Right cardiac atrium (tissue), 5 donors: Measurements from ENCODE around the gene MTUS2. TPM values are rescaled to one million over a fixed set of nuclear protein-coding genes. Genes with fewer than 3 reads are reported as not detected.

Experiments used
- ATAC-seq, 2 donors: fragments of 200-7000 bp; cut with Tn5 transposase; one replicate each; pipeline versions ENCODE4 v1.8.0 to v1.9.1; 2020; ENCODE audit warnings: moderate library complexity in 2 of 2, mild to moderate bottlenecking in 1 of 2
- DNase-seq, 3 donors: peaks; one replicate each; pipeline ENCODE4 v3.0.0-alpha.2; 2020
- H3K27ac ChIP-seq: one replicate; pipeline ENCODE4 v1.5.1; 2013; ENCODE audit warnings: mild to moderate bottlenecking, low read length, control low read depth, moderate library complexity
- H3K27me3 ChIP-seq: one replicate; pipeline ENCODE4 v1.6.1; 2013; ENCODE audit not compliant: control insufficient read depth, insufficient read depth
- H3K4me1 ChIP-seq: one replicate; pipeline ENCODE4 v1.6.1; 2013; ENCODE audit warnings: low read length; ENCODE audit not compliant: control insufficient read depth, insufficient read depth
- H3K4me3 ChIP-seq: one replicate; pipeline ENCODE4 v1.5.1; 2013; ENCODE audit warnings: low read length, control low read depth
- H3K9me3 ChIP-seq: one replicate; pipeline ENCODE4 v1.6.1; 2013; ENCODE audit warnings: low read length; ENCODE audit not compliant: control insufficient read depth
- WGBS: extraction: QIAGEN DNeasy Blood & Tissue Kit; methylation state at CpG from one replicate; pipeline ENCODE4 v1.1.7; 2013; 5-methylcytosine and 5-hydroxymethylcytosine counted together
- intact Hi-C, 4 donors: fragments of 100-400 bp; cut with DNase I; formaldehyde crosslinking; loops; one replicate each; pipeline versions ENCODE4 v1.11.0 to v1.14.0; 2022 to 2023
- polyA plus RNA-seq: library from polyadenylated mRNA; stranded (reverse); fragments of 200-250 nt; gene quantifications from one replicate; pipeline ENCODE4 v1.2.3, GENCODE V29; 2013
- total RNA-seq, 4 donors: library from RNA; stranded (reverse); fragmentation: NEBNext Ultra II Directional; extraction: Animal tissue kit (Norgen Biotek cat#: 25700); gene quantifications; one replicate each; pipeline ENCODE4 v1.2.1, GENCODE V29; 2021
- donor health status: healthy with polysubstance abuse.
- donor health status: DM: no; HTN: yes; CAD: no.
- donor health status: DM: no; HTN: no; CAD: no.
- donor health status: DM: no; HTN: yes; CAD: no; lungs with severe emphysema.
- donor health status: DM: yes; HTN: yes; CAD: no.

MTUS2 gene
- total and polyA plus RNA-seq, 5 donors = 25.9 to 139 (median 79.1) TPM

DNA sequence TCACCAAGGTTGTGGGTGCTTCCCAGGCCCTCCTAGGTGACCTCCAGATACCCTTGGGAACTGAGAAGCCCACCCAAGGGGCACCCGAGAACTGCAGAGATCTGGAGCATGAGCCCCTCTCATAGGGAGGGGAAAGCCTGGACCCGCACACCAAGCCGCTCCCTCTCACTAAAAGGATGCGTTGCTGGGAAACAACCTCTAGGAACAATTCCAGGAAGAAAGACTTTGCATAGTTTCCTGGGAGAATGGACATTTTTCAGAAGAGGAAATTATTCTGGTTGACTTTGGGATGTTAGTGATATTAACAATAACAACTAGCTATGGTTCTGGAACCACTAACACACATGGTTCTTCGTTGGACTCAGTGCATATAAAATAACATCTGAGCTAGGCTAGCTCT, 710.8 kb downstream of the MTUS2 start:
- no peaks in the 10 kb centered on the region for H3K4me1 ChIP-seq
- DNase-seq (no peak), ATAC-seq (no peak)
- H3K27me3 ChIP-seq = no peaks in the 10 kb centered on the region
- intact Hi-C loops = no loop called here
- H3K27ac ChIP-seq = no peak overlapping the region
- no peaks in the 10 kb centered on the region for H3K9me3 ChIP-seq
- 83% methylated on average over 5 of the region's 5 CpGs for WGBS
- H3K4me3 ChIP-seq = no peak overlapping the region

DNA sequence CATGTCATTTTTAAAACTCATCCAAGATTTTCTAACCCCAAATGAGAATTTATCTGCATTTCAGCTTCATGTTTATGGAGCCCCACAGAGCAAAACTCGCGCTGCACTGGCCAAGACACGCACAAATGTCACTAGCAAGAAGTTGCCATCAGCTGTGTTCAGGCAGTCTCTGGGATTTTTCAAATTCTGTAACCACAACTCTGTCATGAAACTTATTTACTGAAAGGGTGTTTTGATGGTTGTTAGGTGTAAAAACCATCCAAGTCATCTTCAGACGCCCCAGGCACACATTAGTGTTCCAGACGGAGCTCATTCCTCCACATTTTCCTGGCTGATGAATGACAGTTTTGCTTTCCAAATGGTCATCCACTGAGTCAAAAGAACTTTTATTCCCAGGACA, 712.0 kb downstream of the MTUS2 start:
- DNase-seq (no peak), ATAC-seq (no peak)
- no peak overlapping the region for H3K27ac ChIP-seq
- H3K4me3 ChIP-seq = no peak overlapping the region
- H3K27me3 ChIP-seq = no peaks in the 10 kb centered on the region
- 76% methylated on average over 5 of the region's 5 CpGs for WGBS
- no peaks in the 10 kb centered on the region for H3K4me1 ChIP-seq
- H3K9me3 ChIP-seq = no peaks in the 10 kb centered on the region
- intact Hi-C loops = no loop called here

DNA sequence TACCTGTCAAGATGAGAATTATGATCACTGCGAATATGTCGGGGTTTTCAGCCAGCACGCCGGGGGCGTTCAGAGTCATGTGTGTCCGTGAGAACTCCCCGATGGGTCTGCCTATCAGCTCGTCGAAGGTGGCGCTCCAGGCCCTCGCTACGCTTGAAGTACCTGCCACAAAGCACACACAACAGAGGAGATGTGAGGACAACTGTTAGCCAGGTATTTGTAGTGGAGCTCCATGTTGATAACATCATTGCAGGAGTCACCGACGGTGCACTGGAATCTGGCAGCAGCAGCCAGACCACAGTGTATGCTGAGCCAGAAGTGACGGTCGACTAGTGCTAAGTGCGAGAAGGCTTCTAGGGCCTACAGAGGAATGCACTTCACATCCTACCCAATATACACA, 712.7 kb downstream of the MTUS2 start:
- Histone ChIP-seq H3K27ac (no peak overlapping the region), H3K4me1 (no peaks in the 10 kb centered on the region), H3K9me3 (no peaks in the 10 kb centered on the region), H3K4me3 (no peak overlapping the region), H3K27me3 (no peaks in the 10 kb centered on the region)
- intact Hi-C loops = no loop called here
- WGBS = 86% methylated on average over 17 of the region's 17 CpGs
- ATAC-seq (no peak), DNase-seq (no peak)

- no peaks in the 10 kb centered on the region for H3K27me3 ChIP-seq
- H3K9me3 ChIP-seq = no peaks in the 10 kb centered on the region
- ATAC-seq (no peak), DNase-seq (no peak)
- no peak overlapping the region for H3K27ac ChIP-seq
- no peaks in the 10 kb centered on the region for H3K4me1 ChIP-seq
- WGBS = 94% methylated on average over 4 of the region's 4 CpGs
- H3K4me3 ChIP-seq = no peak overlapping the region
- intact Hi-C loops = no loop called here
Measured at GRCh38 chr13:29534083-29534482, 713.9 kb downstream of the MTUS2 start.

- Histone ChIP-seq H3K4me3 (no peak overlapping the region), H3K27me3 (no peaks in the 10 kb centered on the region), H3K9me3 (no peaks in the 10 kb centered on the region), H3K4me1 (no peaks in the 10 kb centered on the region), H3K27ac (no peak overlapping the region)
- ATAC-seq (no peak), DNase-seq (no peak)
- intact Hi-C loops = no loop called here
- 94% methylated on average over 24 of the region's 24 CpGs for WGBS
Measured at GRCh38 chr13:29535663-29536655, 715.8 kb downstream of the MTUS2 start.

DNA sequence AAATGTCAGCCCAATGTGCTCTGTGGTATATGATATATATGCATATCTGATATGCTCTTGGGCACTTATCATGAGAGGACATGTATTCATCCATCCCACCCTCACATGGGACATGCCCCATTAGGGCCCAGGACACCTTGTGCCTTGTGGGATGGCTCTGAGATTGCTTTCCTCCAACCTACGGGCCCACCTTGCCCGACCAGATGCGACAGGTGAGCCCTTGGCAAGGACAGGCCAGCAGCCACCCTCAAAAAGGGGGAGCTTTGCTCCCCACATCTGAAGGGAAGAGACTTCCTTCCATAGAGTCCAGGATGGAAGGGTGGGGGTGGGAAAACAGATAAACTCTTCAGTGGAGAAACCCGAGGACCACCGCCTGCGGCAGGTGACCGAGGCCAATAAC, 716.7 kb downstream of the MTUS2 start:
- Histone ChIP-seq H3K27me3 (no peaks in the 10 kb centered on the region), H3K27ac (no peak overlapping the region), H3K9me3 (no peaks in the 10 kb centered on the region), H3K4me3 (no peak overlapping the region), H3K4me1 (no peaks in the 10 kb centered on the region)
- WGBS = 96% methylated on average over 7 of the region's 7 CpGs
- intact Hi-C loops = no loop called here
- no peak for ATAC-seq
- no peak for DNase-seq

- DNase-seq (no peak), ATAC-seq (peak in 1 of 2 donors; percentile 34)
- intact Hi-C loops = no loop called here
- H3K27ac ChIP-seq = no peak overlapping the region
- no peaks in the 10 kb centered on the region for H3K27me3 ChIP-seq
- whole genome bisulfite sequencing = 79% methylated on average over 14 of the region's 14 CpGs
- no peaks in the 10 kb centered on the region for H3K9me3 ChIP-seq
- H3K4me1 ChIP-seq = no peaks in the 10 kb centered on the region
- H3K4me3 ChIP-seq = no peak overlapping the region
Measured at GRCh38 chr13:29537736-29538651, 717.9 kb downstream of the MTUS2 start.

DNA sequence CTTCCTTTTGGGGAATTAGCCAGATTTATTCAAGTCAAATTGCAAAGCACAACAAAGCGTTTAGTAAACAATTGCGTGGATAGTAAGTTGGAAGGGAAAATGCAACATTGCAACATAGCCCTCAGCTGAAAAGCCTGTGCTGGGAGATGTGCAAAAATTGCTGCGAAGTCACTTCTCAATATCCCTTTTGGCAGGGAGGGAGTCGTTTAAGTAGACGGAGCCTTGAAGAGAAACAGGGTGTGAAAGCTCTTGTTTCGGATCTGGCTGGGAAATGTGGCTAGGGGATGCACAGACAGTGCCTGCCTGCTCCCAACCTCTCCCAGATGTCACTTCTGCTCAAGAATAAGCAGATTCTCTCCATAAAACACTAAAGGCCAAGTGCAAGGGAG, 718.5 kb downstream of the MTUS2 start:
- 71% methylated on average over 6 of the region's 6 CpGs for WGBS
- ATAC-seq (no peak), DNase-seq (no peak)
- intact Hi-C loops = no loop called here
- H3K4me1 ChIP-seq = no peaks in the 10 kb centered on the region
- no peak overlapping the region for H3K4me3 ChIP-seq
- no peaks in the 10 kb centered on the region for H3K9me3 ChIP-seq
- H3K27ac ChIP-seq = no peak overlapping the region
- no peaks in the 10 kb centered on the region for H3K27me3 ChIP-seq

- ATAC-seq = no peak
- Histone ChIP-seq H3K27me3 (no peaks in the 10 kb centered on the region), H3K27ac (no peak overlapping the region), H3K4me3 (no peak overlapping the region), H3K9me3 (no peaks in the 10 kb centered on the region), H3K4me1 (no peaks in the 10 kb centered on the region)
- DNase-seq = no peak
- WGBS = 96% methylated on average over 2 of the region's 2 CpGs
- intact Hi-C loops = no loop called here
Measured at GRCh38 chr13:29539856-29540255, 719.7 kb downstream of the MTUS2 start.

DNA sequence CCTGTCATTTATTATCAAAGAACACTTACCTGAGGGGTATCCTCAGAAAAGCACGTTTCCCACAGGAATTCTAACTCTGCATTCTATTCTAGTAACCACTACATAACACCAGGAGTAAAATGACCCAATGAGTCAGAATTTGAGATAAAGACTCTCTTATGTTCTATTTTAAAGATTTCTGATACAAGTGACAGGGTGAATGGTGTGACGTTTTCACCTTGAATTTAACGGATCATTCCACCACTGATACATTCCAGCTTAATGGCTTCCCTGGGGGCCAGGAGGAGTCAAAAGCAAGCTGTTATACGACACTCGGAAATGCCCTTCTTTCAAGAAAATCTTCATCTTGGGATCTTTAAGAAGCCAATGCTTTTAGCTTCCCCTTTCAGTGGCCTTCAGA, 720.2 kb downstream of the MTUS2 start:
- intact Hi-C loops = no loop called here
- no peak overlapping the region for H3K27ac ChIP-seq
- ATAC-seq = no peak
- H3K9me3 ChIP-seq = no peaks in the 10 kb centered on the region
- no peaks in the 10 kb centered on the region for H3K27me3 ChIP-seq
- no peak overlapping the region for H3K4me3 ChIP-seq
- no peaks in the 10 kb centered on the region for H3K4me1 ChIP-seq
- WGBS = 84% methylated on average over 5 of the region's 5 CpGs
- DNase-seq = no peak

DNA sequence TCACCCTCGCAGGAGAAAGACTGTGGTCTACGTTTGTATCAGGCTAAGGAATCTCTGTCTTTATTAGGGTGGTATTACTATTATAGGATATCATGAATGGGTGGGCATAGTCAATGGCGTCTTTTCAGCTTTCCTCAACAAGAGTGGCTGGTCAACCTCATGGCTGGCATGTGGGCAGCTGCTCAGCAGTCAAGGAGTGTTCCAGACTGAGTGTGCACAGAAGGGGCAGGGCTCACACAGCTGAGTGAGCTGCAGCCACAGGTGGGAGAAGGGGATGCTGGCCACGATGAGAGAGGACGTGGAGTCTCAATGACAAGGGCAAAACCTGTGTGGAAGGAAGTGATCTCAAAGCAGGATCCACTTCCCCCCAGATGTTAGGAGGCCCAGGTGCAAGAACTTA, 720.7 kb downstream of the MTUS2 start:
- no peak for DNase-seq
- H3K9me3 ChIP-seq = no peaks in the 10 kb centered on the region
- H3K4me3 ChIP-seq = no peak overlapping the region
- 87% methylated on average over 5 of the region's 5 CpGs for WGBS
- no peak for ATAC-seq
- no peaks in the 10 kb centered on the region for H3K27me3 ChIP-seq
- no peak overlapping the region for H3K27ac ChIP-seq
- no peaks in the 10 kb centered on the region for H3K4me1 ChIP-seq
- intact Hi-C loops = no loop called here
